Aorta (tissue), 5 donors: Measurements from ENCODE around the gene AGAP3. TPM values are rescaled to one million over a fixed set of nuclear protein-coding genes. Genes with fewer than 3 reads are reported as not detected.

Experiments
- ATAC-seq: fragments of 200-7000 bp; cut with Tn5 transposase; one replicate; pipeline ENCODE4 v1.9.1; 2022; ENCODE audit warnings: moderate library complexity; ENCODE audit not compliant: low FRiP score
- DNase-seq, 2 donors: peaks; one replicate each; pipeline ENCODE4 v3.0.0-alpha.2; 2020
- H3K27ac ChIP-seq, 2 donors: one replicate each; pipeline ENCODE4 v1.5.1; 2013; ENCODE audit warnings: low read length in 2 of 2, mild to moderate bottlenecking in 2 of 2, moderate library complexity in 2 of 2, control low read depth in 1 of 2, inconsistent platforms in 1 of 2, low read depth in 1 of 2
- H3K27me3 ChIP-seq, 2 donors: one replicate each; pipeline ENCODE4 v1.6.1; 2013; ENCODE audit warnings: control low read depth in 1 of 2, low read length in 1 of 2, mild to moderate bottlenecking in 1 of 2, moderate library complexity in 1 of 2; ENCODE audit not compliant: insufficient read depth in 2 of 2, control insufficient read depth in 1 of 2
- H3K36me3 ChIP-seq, 2 donors: one replicate each; pipeline ENCODE4 v1.6.1; 2013; ENCODE audit warnings: control low read depth in 1 of 2, low read length in 1 of 2, mild to moderate bottlenecking in 1 of 2; ENCODE audit not compliant: insufficient read depth in 2 of 2, control insufficient read depth in 1 of 2
- H3K4me1 ChIP-seq, 2 donors: one replicate each; pipeline ENCODE4 v1.6.1; 2013; ENCODE audit warnings: low read length in 2 of 2, control low read depth in 1 of 2, mild to moderate bottlenecking in 1 of 2, moderate library complexity in 1 of 2; ENCODE audit not compliant: insufficient read depth in 2 of 2, control insufficient read depth in 1 of 2
- H3K4me3 ChIP-seq, 2 donors: one replicate each; pipeline ENCODE4 v1.5.1; 2013; ENCODE audit warnings: low read length in 2 of 2, control low read depth in 1 of 2, mild to moderate bottlenecking in 1 of 2
- H3K9me3 ChIP-seq: one replicate; pipeline ENCODE4 v1.6.1; 2013; ENCODE audit warnings: mild to moderate bottlenecking, low read length; ENCODE audit not compliant: control insufficient read depth
- WGBS, 2 donors: extraction: QIAGEN DNeasy Blood & Tissue Kit; methylation state at CpG; one replicate each; pipeline ENCODE4 v1.1.7; 2013; 5-methylcytosine and 5-hydroxymethylcytosine counted together
- intact Hi-C, 2 donors: fragments of 100-400 bp; cut with DNase I; formaldehyde crosslinking; loops; one replicate each; pipeline versions ENCODE4 v1.14.2 to v1.15.0; 2022
- polyA plus RNA-seq, 2 donors: library from polyadenylated mRNA; stranded (reverse); fragments of 200-250 nt; gene quantifications; one replicate each; pipeline ENCODE4 v1.2.3, GENCODE V29; 2013
- total RNA-seq, 2 donors: library from RNA; stranded (reverse); fragmentation: NEBNext Ultra II Directional; extraction: Animal tissue kit (Norgen Biotek cat#: 25700); gene quantifications; one replicate each; pipeline ENCODE4 v1.2.1, GENCODE V29; 2021
- donor health status: healthy with polysubstance abuse.
- donor health status: Bipolar disorder and iron deficiency.
- donor health status: DM: no; HTN: no; CAD: no.
- donor health status: DM: no; HTN: no; CAD: no.
- donor health status: DM: yes; HTN: yes; CAD: no.

Gene AGAP3
- total and polyA plus RNA-seq, 4 donors: 21.5 to 115 (median 82.7) TPM

DNA sequence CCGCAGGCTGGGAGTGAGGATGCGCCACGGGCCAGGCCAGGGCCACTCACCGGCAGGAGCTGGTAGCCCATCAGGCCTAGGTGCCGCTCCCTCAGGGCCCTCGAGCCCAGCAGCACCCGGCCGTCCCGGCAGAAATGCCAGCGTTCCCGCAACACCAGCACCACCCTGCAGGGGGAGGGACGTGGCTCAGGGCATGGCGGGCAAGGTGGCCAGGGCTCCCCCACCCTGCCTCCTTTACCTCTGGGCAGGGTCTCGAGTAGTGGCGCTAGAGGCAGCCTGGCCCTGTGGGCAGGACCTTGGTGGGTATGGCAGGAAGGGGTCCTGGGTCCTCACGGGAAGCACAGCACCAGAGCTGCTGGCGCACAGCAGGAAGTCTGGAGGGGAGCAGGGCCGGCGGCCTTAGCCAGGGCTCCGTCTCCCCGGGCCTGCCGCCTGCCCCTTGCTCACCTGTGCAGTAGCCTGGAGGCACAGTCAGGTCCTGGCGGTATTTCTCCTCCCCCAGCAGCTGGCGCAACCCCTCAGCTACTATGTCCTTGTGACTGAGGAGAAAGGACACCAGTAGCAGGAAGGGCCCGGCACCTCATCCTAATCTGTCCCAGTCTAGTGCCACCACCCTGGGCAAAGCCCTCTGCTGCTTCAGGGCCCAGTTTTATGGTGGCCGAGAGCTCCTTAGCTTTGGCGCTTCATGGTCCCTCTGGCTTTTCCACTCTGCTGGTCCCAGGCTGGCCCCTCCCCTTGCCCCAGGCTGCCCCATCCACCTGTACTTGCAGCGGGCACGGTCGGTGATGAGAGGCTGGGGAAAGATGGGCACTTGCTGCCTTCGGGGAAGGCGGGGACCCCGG is 9.2 kb upstream of the AGAP3 start:
- intact Hi-C loops: no loop called here
- Histone ChIP-seq H3K4me3 (no peak overlapping the region), H3K9me3 (no peaks in the 10 kb centered on the region), H3K27me3 (no peaks in the 10 kb centered on the region), H3K36me3 (peaks cover 0 to 2% of the 10 kb centered on the region in 2 donors), H3K4me1 (no peaks in the 10 kb centered on the region), H3K27ac (no peak overlapping the region)
- DNase-seq (no peak), ATAC-seq (no peak)
- WGBS, 2 donors: 68 to 71% methylated on average over 27 to 33 of the region's 33 CpGs

GRCh38 chr7:151077705-151078232 is 8.5 kb upstream of the AGAP3 start:
- Histone ChIP-seq H3K4me1 (peaks cover 0 to 3% of the 10 kb centered on the region in 2 donors), H3K27ac (no peak overlapping the region), H3K9me3 (no peaks in the 10 kb centered on the region), H3K4me3 (no peak overlapping the region), H3K36me3 (peaks cover 0 to 2% of the 10 kb centered on the region in 2 donors), H3K27me3 (no peaks in the 10 kb centered on the region)
- 31 to 43% methylated on average over 10 of the region's 10 CpGs for WGBS, 2 donors
- DNase-seq (no peak), ATAC-seq (no peak)
- intact Hi-C loops: no loop called here

GRCh38 chr7:151078233-151079040 is 7.8 kb upstream of the AGAP3 start:
- intact Hi-C loops: no loop called here
- Histone ChIP-seq H3K36me3 (peaks cover 0 to 2% of the 10 kb centered on the region in 2 donors), H3K27me3 (no peaks in the 10 kb centered on the region), H3K27ac (no peak overlapping the region), H3K4me3 (no peak overlapping the region), H3K9me3 (no peaks in the 10 kb centered on the region), H3K4me1 (peaks cover 0 to 3% of the 10 kb centered on the region in 2 donors)
- 38 to 40% methylated on average over 22 of the region's 22 CpGs for WGBS, 2 donors
- ATAC-seq: no peak
- DNase-seq: no peak

GRCh38 chr7:151079199-151079910 is 6.9 kb upstream of the AGAP3 start:
- ATAC-seq (no peak), DNase-seq (no peak)
- intact Hi-C loops: no loop called here
- Histone ChIP-seq H3K4me1 (peaks cover 0 to 3% of the 10 kb centered on the region in 2 donors), H3K27me3 (no peaks in the 10 kb centered on the region), H3K4me3 (no peak overlapping the region), H3K27ac (no peak overlapping the region), H3K36me3 (no peaks in the 10 kb centered on the region), H3K9me3 (no peaks in the 10 kb centered on the region)
- WGBS, 2 donors: 71 to 72% methylated on average over 24 to 27 of the region's 27 CpGs

DNA sequence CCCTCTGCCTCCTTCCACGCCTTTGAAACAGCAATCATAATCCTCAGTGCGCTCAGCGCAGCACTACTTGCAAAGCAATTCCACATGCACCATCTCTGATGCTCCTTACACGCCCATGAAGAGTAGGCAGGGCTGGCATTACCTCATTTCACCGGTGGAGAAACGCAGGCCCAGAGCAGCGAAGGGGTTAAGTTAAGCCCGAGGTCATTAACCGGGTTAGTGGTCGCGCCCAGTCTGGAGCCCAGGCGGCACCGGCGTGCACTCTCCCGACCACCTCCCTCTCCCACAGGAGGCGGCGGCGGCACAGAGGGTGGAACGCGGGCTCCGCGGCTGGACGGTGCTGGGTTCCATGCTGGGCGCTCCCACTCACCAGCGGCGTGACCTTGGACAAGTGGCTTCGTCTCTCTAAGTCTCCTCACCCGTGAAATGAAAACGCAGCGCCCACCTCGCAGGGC is 6.2 kb upstream of the AGAP3 start:
- peak; percentile 1 for ATAC-seq
- peak overlapping the region in 1 of 2 donors; percentile 6 for H3K27ac ChIP-seq
- 0 to 1% methylated on average over 31 of the region's 31 CpGs for WGBS, 2 donors
- DNase-seq: peak in 1 of 2 donors; percentile 78
- no peaks in the 10 kb centered on the region for H3K27me3 ChIP-seq
- H3K4me3 ChIP-seq: peak overlapping the region; percentile 19 to 71
- intact Hi-C loops: loop anchor here in 1 of 2 donors (1.0 to 5.0 kb wide), 2 partner anchors 19 to 167 kb away; partner anchors contain the start of gene SMARCD3
- no peaks in the 10 kb centered on the region for H3K9me3 ChIP-seq
- H3K36me3 ChIP-seq: no peaks in the 10 kb centered on the region
- peaks cover 0 to 3% of the 10 kb centered on the region in 2 donors for H3K4me1 ChIP-seq

DNA sequence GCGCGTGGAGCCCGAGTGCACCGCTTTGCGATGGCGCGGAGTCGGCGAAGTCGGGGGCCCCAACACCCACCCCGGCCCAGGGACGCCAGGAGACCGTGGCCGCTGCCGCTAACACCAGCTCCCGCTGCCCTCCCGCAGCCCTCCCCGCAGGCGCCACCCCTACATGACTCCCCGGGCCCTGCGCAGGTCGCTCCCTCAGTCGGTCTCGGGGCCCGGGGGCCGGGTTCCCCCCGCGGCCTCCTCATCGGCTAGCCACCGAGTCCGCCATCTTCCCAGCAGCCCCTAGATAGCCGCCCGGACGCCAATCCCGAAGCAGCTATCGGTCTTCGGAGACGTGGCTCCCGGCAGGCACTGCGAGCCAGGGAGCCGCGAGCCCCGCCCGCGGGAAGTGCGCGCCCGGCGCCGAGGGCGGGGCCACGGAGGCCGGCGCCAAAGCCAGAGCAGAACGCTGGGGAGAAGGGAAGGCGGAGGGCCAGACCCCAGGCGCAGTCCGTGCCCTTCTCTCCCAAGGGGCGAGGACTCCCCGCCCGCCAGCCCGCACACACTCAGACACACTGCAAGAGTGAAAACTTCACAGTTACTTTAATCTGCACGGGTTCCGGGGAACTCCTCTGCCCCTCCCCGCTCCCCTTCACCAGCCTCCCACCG is 5.6 kb upstream of the AGAP3 start, which contains the start of gene FASTK:
Gene FASTK (minus strand): TSS at position 288 of the 648 bp plus-strand sequence. CDS start 43 bp downstream, at position 245.
- Histone ChIP-seq H3K4me1 (peaks cover 0 to 3% of the 10 kb centered on the region in 2 donors), H3K27me3 (no peaks in the 10 kb centered on the region), H3K4me3 (peak within 1 kb of the TSS; percentile 23 to 71), H3K27ac (peak within 1 kb of the TSS; percentile 20 to 81), H3K9me3 (no peaks in the 10 kb centered on the region), H3K36me3 (no peaks in the 10 kb centered on the region)
- ATAC-seq: peak; percentile 90
- DNase-seq: peak; percentile 95
- intact Hi-C loops: loop anchor here in 1 of 2 donors (1.0 to 5.0 kb wide), 2 partner anchors 19 to 167 kb away; partner anchors contain the start of gene SMARCD3
- whole genome bisulfite sequencing, 2 donors: 0 to 1% methylated on average over 45 to 66 of the region's 66 CpGs

DNA sequence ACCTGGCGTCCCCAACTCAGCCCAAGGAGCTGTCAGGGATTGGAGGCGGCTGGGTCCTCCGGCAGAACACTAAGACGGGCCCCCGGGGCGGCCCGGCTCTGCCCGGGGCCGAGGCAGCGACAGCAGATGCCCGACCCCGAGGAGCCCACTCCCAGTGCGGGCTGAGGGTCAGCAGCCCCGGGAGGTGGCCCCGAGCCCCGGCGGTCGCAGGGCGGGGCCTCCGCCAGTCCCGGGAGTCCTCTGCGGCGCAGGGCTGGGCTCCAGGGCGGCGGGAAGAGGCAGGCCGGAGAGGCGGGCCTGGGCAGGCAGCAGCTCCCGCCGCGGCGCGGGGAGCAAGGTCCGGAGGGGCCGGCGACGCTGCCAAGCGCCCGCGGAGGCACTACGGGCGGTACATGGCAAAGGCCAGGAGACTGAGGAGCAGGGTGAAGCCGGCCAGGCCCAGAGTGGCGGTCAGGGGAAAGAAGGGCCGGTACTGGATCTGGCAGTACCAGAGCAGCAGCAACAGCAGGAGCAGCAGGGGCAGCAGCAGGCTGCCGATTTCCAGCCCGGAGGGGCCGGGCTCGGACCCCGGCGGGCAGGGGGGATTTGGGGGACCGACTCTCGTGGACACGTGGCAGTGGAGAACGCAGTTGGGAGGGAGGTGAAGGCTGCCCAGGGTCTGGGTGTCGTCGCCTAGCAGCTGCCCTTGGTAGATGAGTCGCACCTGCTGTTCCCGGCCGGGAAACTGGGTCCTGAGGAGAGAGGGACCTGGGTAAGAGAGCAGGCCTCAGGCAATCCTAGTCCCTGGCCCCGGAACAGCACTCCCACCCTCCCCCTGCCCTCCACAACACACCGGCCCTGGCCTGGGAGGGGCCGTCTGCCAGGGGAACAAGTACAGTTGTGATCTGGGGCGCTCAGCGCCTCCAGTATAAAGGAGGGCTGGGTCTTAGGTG is 4.8 kb upstream of the AGAP3 start:
- Histone ChIP-seq H3K9me3 (no peaks in the 10 kb centered on the region), H3K4me3 (peak overlapping the region; percentile 23 to 36), H3K27ac (peak overlapping the region; percentile 20 to 81), H3K36me3 (no peaks in the 10 kb centered on the region), H3K27me3 (no peaks in the 10 kb centered on the region), H3K4me1 (peaks cover 0 to 3% of the 10 kb centered on the region in 2 donors)
- WGBS, 2 donors: 10 to 12% methylated on average over 60 to 64 of the region's 64 CpGs
- ATAC-seq (peak; percentile 10), DNase-seq (peak in 1 of 2 donors; percentile 85)
- intact Hi-C loops: loop anchor here in 1 of 2 donors (2.0 to 5.0 kb wide), 2 partner anchors 53 to 166 kb away; partner anchors contain the start of genes ABCB8 and SMARCD3
